Measurements from ENCODE around the gene C1QTNF5.

- no peak for TF ChIP-seq CTCF (IDR thresholded peaks at IDR 0.05)
- TF ChIP-seq POLR2A (IDR thresholded peaks at IDR 0.05), result no peak
Measured at GRCh38 chr11:119343726-119344125, 3.0 kb upstream of the C1QTNF5 start.

Measured in gastroesophageal sphincter (tissue), 3 donors.